ENCODE results near the gene FAM83D.

DNA sequence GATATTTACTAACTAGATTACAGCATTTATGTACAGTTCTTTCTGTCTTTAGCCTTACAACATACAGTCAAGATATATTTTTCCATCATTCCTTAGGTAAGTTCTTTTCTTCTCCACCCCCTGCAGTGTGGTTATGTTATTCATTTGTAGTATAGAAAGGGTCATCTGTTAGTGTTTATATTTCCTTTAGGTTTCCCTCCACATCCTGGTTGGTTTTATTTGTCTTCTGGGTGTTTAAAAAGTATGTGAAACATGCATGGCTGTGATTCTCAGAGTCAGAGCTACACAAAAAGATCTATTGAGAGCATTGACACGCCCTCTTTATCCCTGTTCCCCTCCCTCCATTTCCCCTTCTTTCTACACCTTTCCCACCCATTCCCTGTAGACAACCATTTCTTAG is 56.1 kb downstream of the FAM83D start:
- TF ChIP-seq, protein P1, sequence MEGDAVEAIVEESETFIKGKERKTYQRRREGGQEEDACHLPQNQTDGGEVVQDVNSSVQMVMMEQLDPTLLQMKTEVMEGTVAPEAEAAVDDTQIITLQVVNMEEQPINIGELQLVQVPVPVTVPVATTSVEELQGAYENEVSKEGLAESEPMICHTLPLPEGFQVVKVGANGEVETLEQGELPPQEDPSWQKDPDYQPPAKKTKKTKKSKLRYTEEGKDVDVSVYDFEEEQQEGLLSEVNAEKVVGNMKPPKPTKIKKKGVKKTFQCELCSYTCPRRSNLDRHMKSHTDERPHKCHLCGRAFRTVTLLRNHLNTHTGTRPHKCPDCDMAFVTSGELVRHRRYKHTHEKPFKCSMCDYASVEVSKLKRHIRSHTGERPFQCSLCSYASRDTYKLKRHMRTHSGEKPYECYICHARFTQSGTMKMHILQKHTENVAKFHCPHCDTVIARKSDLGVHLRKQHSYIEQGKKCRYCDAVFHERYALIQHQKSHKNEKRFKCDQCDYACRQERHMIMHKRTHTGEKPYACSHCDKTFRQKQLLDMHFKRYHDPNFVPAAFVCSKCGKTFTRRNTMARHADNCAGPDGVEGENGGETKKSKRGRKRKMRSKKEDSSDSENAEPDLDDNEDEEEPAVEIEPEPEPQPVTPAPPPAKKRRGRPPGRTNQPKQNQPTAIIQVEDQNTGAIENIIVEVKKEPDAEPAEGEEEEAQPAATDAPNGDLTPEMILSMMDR (conservative IDR thresholded peaks at IDR 0.05; ENCODE audit: low read depth, low read length), result no peak
- TF ChIP-seq POLR2A (IDR thresholded peaks at IDR 0.05; ENCODE audit: low read depth, low read length), result no peak
- no peak for TF ChIP-seq FOS (IDR thresholded peaks at IDR 0.05; ENCODE audit: low read depth, low read length)
- TF ChIP-seq RAD21 (IDR thresholded peaks at IDR 0.05; ENCODE audit: low read length), result no peak
- TF ChIP-seq MXI1 (IDR thresholded peaks at IDR 0.05; ENCODE audit: borderline replicate concordance, low read depth, low read length), result no peak
- TF ChIP-seq RFX5 (IDR thresholded peaks at IDR 0.05; ENCODE audit: low read depth, low read length), result no peak

Data from IMR-90 (cell line).